GM12892 (cell line): Measurements from ENCODE around the gene TMC8.

Source experiments
- POLR2A ChIP-seq: IDR thresholded peaks from 2 replicates; pipeline ENCODE4 v1.6.1; 2011; ENCODE audit warnings: low read depth, low read length, control low read depth
- POLR2AphosphoS5 ChIP-seq: IDR thresholded peaks from 2 replicates; pipeline ENCODE4 v1.6.1; 2011; ENCODE audit warnings: low read depth, low read length, control low read depth

DNA sequence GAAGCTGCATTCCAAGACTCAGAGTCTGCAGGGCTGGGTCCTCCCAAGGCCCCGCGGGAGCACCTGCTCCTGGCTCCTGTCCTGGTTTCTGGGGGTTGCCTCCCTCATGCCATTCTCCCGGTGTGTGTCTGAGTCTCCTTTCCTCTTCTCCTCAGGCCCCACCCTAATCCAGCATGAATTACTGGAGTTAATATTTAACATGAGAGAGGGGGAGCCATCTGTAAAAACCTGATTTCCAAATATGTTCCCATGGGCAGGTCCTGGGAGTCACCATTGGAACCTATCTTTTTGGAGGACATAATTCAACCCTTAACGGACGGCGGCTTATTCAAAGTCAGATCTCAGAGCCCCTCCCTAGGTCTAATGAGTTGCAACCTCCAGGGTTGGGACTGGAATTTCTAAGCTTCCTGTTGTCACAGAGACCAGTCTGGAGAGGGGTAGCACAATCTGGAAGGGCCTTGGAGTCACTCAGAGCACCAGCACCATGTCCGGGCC, 21.0 kb downstream of the TMC8 start:
- no peak for TF ChIP-seq POLR2A
- TF ChIP-seq POLR2AphosphoS5, result no peak
